ENCODE results near the gene UPF1.

UPF1 gene

GRCh38 chr19:18846862-18847548, 15.2 kb downstream of the UPF1 start:
- H3K4me3 ChIP-seq (ENCODE audit: low read depth, low read length), result no peak overlapping the region
- DNase-seq (ENCODE audit: low read depth), result peak; percentile 23

GRCh38 chr19:18847549-18848463, 16.0 kb downstream of the UPF1 start:
- DNase-seq (ENCODE audit: low read depth), result no peak
- no peak for TF ChIP-seq CTCF (IDR thresholded peaks at IDR 0.05; ENCODE audit: control insufficient read depth, extremely low read depth, insufficient read depth)
- H3K4me3 ChIP-seq (ENCODE audit: low read depth, low read length), result peak overlapping the region; percentile 30

More at GRCh38 chr19:18846862-18847548, 15.2 kb downstream of the UPF1 start:
- peak; percentile 91 for TF ChIP-seq CTCF (IDR thresholded peaks at IDR 0.05; ENCODE audit: control insufficient read depth, extremely low read depth, insufficient read depth)

GRCh38 chr19:18848878-18849661, 17.3 kb downstream of the UPF1 start:
- TF ChIP-seq CTCF (IDR thresholded peaks at IDR 0.05; ENCODE audit: control insufficient read depth, extremely low read depth, insufficient read depth), result no peak
- DNase-seq (ENCODE audit: low read depth), result peak; percentile 62
- peak overlapping the region; percentile 30 for H3K4me3 ChIP-seq (ENCODE audit: low read depth, low read length)

GRCh38 chr19:18849838-18850400, 18.2 kb downstream of the UPF1 start:
- TF ChIP-seq CTCF (IDR thresholded peaks at IDR 0.05; ENCODE audit: control insufficient read depth, extremely low read depth, insufficient read depth), result no peak
- no peak overlapping the region for H3K4me3 ChIP-seq (ENCODE audit: low read depth, low read length)
- no peak for DNase-seq (ENCODE audit: low read depth)

GRCh38 chr19:18850471-18851375, 19.0 kb downstream of the UPF1 start:
- DNase-seq (ENCODE audit: low read depth), result no peak
- no peak for TF ChIP-seq CTCF (IDR thresholded peaks at IDR 0.05; ENCODE audit: control insufficient read depth, extremely low read depth, insufficient read depth)
- H3K4me3 ChIP-seq (ENCODE audit: low read depth, low read length), result no peak overlapping the region

Measured in LNCaP clone FGC (cell line).